ENCODE results near the gene CDC25A. TPM values are rescaled to one million over a fixed set of nuclear protein-coding genes. Genes with fewer than 3 reads are reported as not detected.

The CDC25A gene
- total RNA-seq = 20.5 and 24.5 TPM in 2 replicates
- long read RNA-seq, partial matches to known transcripts = 1 of 3 reads
- long read RNA-seq, other reads (novel, unspliced or antisense) = 1 of 3 reads

DNA sequence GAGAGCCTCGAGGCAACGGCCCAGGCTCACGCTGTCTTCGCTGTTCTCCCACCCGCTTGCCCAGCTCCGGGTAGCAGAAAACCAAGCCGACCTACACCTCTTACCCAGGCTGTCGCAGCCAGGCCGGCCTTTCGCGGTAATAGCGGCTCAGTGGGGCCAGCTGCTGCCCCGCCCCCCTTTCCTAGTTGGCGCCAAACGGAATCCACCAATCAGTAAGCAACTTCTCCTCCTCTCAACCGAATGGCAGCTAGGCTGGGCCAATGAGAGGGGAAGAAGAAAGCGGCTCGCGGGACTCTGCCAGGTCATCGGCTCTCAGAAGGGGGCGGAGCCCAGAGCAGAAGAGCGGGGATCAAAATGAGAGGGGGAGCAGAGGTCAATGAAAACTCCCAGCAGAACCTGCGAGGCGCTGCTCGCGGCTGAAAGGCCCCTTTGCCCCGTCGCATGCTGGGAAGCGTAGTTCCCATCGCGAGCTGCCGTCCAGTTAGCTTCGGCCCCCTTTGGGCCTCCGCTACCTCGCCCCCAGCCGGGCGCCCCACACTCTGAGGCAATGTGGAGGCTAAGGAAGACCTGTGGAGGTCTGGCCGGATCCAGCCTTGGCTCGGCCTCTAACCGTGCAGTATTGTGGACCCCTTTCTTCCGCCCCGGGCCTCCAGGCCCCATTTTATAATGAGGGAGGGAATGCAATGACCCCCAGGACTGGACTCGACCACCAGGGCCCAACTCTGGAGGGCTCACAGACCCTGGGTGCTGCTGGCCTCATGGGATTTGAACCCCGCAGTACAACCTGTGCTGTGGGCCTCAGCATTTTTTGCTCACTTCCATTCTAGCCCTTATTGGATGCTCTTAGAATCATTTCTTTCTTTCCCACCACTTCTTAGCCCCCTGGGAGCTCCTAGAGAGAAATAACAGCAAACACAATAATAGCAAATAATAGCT is at the start of gene CDC25A:
CDC25A (minus strand) TSS at position 152 of the 936 bp plus-strand sequence. CDS start 470 bp downstream, outside the sequence.
- H3K36me3 Mint-ChIP-seq (ENCODE audit: insufficient read depth) = peaks cover 3% of the 10 kb centered on the region
- H3K27ac Mint-ChIP-seq = peak within 1 kb of the TSS; percentile 91
- DNase-seq (ENCODE audit: low spot score, unreplicated experiment) = peak; percentile 93
- peaks cover 12% of the 10 kb centered on the region for H3K4me1 Mint-ChIP-seq (ENCODE audit: low read depth)
- H3K9me3 Mint-ChIP-seq (ENCODE audit: low read depth) = no peaks in the 10 kb centered on the region
- TF ChIP-seq, protein P1, sequence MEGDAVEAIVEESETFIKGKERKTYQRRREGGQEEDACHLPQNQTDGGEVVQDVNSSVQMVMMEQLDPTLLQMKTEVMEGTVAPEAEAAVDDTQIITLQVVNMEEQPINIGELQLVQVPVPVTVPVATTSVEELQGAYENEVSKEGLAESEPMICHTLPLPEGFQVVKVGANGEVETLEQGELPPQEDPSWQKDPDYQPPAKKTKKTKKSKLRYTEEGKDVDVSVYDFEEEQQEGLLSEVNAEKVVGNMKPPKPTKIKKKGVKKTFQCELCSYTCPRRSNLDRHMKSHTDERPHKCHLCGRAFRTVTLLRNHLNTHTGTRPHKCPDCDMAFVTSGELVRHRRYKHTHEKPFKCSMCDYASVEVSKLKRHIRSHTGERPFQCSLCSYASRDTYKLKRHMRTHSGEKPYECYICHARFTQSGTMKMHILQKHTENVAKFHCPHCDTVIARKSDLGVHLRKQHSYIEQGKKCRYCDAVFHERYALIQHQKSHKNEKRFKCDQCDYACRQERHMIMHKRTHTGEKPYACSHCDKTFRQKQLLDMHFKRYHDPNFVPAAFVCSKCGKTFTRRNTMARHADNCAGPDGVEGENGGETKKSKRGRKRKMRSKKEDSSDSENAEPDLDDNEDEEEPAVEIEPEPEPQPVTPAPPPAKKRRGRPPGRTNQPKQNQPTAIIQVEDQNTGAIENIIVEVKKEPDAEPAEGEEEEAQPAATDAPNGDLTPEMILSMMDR (IDR thresholded peaks at IDR 0.05; ENCODE audit: unreplicated experiment) = no peak
- H3K4me3 Mint-ChIP-seq (ENCODE audit: low read depth) = peak within 1 kb of the TSS; percentile 89
- H3K27me3 Mint-ChIP-seq = no peaks in the 10 kb centered on the region

- no peak overlapping the region for H3K27ac Mint-ChIP-seq
- H3K4me1 Mint-ChIP-seq (ENCODE audit: low read depth) = peaks cover 23% of the 10 kb centered on the region
- H3K9me3 Mint-ChIP-seq (ENCODE audit: low read depth) = peaks cover 8% of the 10 kb centered on the region
- H3K27me3 Mint-ChIP-seq = no peaks in the 10 kb centered on the region
- no peaks in the 10 kb centered on the region for H3K36me3 Mint-ChIP-seq (ENCODE audit: insufficient read depth)
- H3K4me3 Mint-ChIP-seq (ENCODE audit: low read depth) = no peak overlapping the region
- DNase-seq (ENCODE audit: low spot score, unreplicated experiment) = no peak
- TF ChIP-seq, protein P1 (IDR thresholded peaks at IDR 0.05; ENCODE audit: unreplicated experiment) = no peak
Measured at GRCh38 chr3:48236531-48236930, 48.3 kb upstream of the CDC25A start.

DNA sequence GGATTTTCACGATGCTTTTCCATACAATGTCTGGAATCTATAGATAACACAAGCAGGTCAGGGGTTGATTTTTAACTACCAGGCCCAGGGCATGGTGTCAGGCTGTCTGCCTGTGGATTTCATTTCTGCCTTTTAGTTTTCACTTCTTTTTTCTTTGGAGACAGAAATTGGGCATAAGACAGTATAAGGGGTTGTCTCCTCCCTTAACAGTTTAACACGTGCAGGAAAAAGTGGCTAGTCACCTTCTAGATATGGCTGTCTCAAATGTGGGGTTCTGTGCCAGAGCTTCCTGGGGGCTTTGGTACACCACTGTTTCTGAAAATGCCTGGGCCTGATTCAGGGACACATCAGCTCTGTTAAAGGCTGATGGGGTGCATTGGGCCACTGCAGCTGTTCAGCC is 45.3 kb upstream of the CDC25A start:
- Mint-ChIP-seq H3K4me1 (ENCODE audit: low read depth) (peaks cover 19% of the 10 kb centered on the region), H3K27ac (no peak overlapping the region), H3K36me3 (ENCODE audit: insufficient read depth) (no peaks in the 10 kb centered on the region), H3K4me3 (ENCODE audit: low read depth) (no peak overlapping the region), H3K27me3 (no peaks in the 10 kb centered on the region), H3K9me3 (ENCODE audit: low read depth) (peaks cover 8% of the 10 kb centered on the region)
- TF ChIP-seq, protein P1 (IDR thresholded peaks at IDR 0.05; ENCODE audit: unreplicated experiment) = no peak
- DNase-seq (ENCODE audit: low spot score, unreplicated experiment) = no peak

- H3K4me3 Mint-ChIP-seq (ENCODE audit: low read depth) = no peak overlapping the region
- no peaks in the 10 kb centered on the region for H3K27me3 Mint-ChIP-seq
Measured at GRCh38 chr3:48232734-48233133, 44.5 kb upstream of the CDC25A start.

GRCh38 chr3:48232232-48232631 is 44.0 kb upstream of the CDC25A start:
- Mint-ChIP-seq H3K4me1 (ENCODE audit: low read depth) (peaks cover 19% of the 10 kb centered on the region), H3K36me3 (ENCODE audit: insufficient read depth) (no peaks in the 10 kb centered on the region), H3K4me3 (ENCODE audit: low read depth) (no peak overlapping the region), H3K27ac (peak overlapping the region; percentile 75), H3K27me3 (no peaks in the 10 kb centered on the region), H3K9me3 (ENCODE audit: low read depth) (peaks cover 8% of the 10 kb centered on the region)
- DNase-seq (ENCODE audit: low spot score, unreplicated experiment) = no peak
- TF ChIP-seq, protein P1 (IDR thresholded peaks at IDR 0.05; ENCODE audit: unreplicated experiment) = no peak

More at GRCh38 chr3:48232734-48233133, 44.5 kb upstream of the CDC25A start:
- no peaks in the 10 kb centered on the region for H3K36me3 Mint-ChIP-seq (ENCODE audit: insufficient read depth)
- TF ChIP-seq, protein P1 (IDR thresholded peaks at IDR 0.05; ENCODE audit: unreplicated experiment) = peak; percentile 63
- DNase-seq (ENCODE audit: low spot score, unreplicated experiment) = peak; percentile 37
- H3K9me3 Mint-ChIP-seq (ENCODE audit: low read depth) = peaks cover 8% of the 10 kb centered on the region
- H3K4me1 Mint-ChIP-seq (ENCODE audit: low read depth) = peaks cover 19% of the 10 kb centered on the region
- H3K27ac Mint-ChIP-seq = peak overlapping the region; percentile 75
